ENCODE results near the gene STAC3.

The STAC3 gene

GRCh38 chr12:57235728-57236131 lies 15.3 kb downstream of the STAC3 start:
- DNase-seq (ENCODE audit: low spot score), result no peak

GRCh38 chr12:57235017-57235727 lies 15.8 kb downstream of the STAC3 start:
- DNase-seq (ENCODE audit: low spot score), result no peak

- DNase-seq (ENCODE audit: low spot score), result no peak
Observed at GRCh38 chr12:57234571-57235016, 16.4 kb downstream of the STAC3 start.

GRCh38 chr12:57234233-57234570 lies 16.8 kb downstream of the STAC3 start:
- no peak for DNase-seq (ENCODE audit: low spot score)

- DNase-seq (ENCODE audit: low spot score), result no peak
Observed at GRCh38 chr12:57233357-57234232, 17.4 kb downstream of the STAC3 start.

GRCh38 chr12:57232156-57232756 lies 18.7 kb downstream of the STAC3 start:
- DNase-seq (ENCODE audit: low spot score), result no peak

- no peak for DNase-seq (ENCODE audit: low spot score)
Observed at GRCh38 chr12:57231276-57232021, 19.5 kb downstream of the STAC3 start.

- DNase-seq (ENCODE audit: low spot score), result no peak
Observed at GRCh38 chr12:57230381-57231155, 20.4 kb downstream of the STAC3 start.

GRCh38 chr12:57229634-57230380 lies 21.2 kb downstream of the STAC3 start, which contains the start of gene SHMT2:
SHMT2 (plus strand) TSS chr12:57229711; CDS start chr12:57229779, 68 bp downstream.
- DNase-seq (ENCODE audit: low spot score), result peak; percentile 96

GRCh38 chr12:57229046-57229633 lies 21.8 kb downstream of the STAC3 start:
- no peak for DNase-seq (ENCODE audit: low spot score)

GRCh38 chr12:57227315-57228115 lies 23.5 kb downstream of the STAC3 start:
- DNase-seq (ENCODE audit: low spot score), result no peak

GRCh38 chr12:57226588-57227314 lies 24.2 kb downstream of the STAC3 start:
- DNase-seq (ENCODE audit: low spot score), result no peak

- no peak for DNase-seq (ENCODE audit: low spot score)
Observed at GRCh38 chr12:57225680-57226210, 25.2 kb downstream of the STAC3 start.

GRCh38 chr12:57224973-57225679 lies 25.9 kb downstream of the STAC3 start:
- no peak for DNase-seq (ENCODE audit: low spot score)

GRCh38 chr12:57224278-57224972 lies 26.6 kb downstream of the STAC3 start:
- DNase-seq (ENCODE audit: low spot score), result no peak

- DNase-seq (ENCODE audit: low spot score), result no peak
Observed at GRCh38 chr12:57223191-57224165, 27.5 kb downstream of the STAC3 start.
